ENCODE measurements around the gene IFITM2. TPM values are rescaled to one million over a fixed set of nuclear protein-coding genes. Genes with fewer than 3 reads are reported as not detected.
"Not testable (repeated sequence)": the region's sequence is repeated elsewhere in the genome, so short reads cannot be mapped to it uniquely, and the experiment has no call there.

Gene IFITM2
- total RNA-seq, 1 donor: 38.4 TPM

DNA sequence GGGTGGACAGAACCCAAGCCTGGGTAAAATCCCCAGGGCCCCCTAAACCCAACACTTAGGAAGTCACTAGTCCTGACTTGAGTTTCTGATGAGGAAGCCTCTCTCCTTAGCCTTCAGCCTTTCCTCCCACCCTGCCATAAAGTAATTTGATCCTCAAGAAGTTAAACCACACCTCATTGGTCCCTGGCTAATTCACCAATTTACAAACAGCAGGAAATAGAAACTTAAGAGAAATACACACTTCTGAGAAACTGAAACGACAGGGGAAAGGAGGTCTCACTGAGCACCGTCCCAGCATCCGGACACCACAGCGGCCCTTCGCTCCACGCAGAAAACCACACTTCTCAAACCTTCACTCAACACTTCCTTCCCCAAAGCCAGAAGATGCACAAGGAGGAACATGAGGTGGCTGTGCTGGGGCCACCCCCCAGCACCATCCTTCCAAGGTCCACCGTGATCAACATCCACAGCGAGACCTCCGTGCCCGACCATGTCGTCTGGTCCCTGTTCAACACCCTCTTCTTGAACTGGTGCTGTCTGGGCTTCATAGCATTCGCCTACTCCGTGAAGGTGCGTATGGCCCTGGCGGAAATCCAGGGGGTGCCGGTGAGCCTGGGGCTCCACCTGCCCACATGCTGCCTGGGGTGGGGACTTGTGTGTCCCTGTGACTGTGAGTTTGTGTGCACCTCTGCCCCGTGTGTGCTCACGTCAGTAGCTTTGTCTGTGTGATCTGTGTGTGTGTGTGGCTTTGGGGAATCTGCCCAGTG is 6.4 kb downstream of the IFITM2 start, which contains the start of gene IFITM1:
TSS of gene IFITM1 (plus strand) at position 254 of the 767 bp plus-strand sequence. CDS start at position 385, 131 bp downstream.
- H3K4me3 ChIP-seq (ENCODE audit: low read depth, low read length): peak within 1 kb of the TSS; percentile 79
- TF ChIP-seq, protein P1, sequence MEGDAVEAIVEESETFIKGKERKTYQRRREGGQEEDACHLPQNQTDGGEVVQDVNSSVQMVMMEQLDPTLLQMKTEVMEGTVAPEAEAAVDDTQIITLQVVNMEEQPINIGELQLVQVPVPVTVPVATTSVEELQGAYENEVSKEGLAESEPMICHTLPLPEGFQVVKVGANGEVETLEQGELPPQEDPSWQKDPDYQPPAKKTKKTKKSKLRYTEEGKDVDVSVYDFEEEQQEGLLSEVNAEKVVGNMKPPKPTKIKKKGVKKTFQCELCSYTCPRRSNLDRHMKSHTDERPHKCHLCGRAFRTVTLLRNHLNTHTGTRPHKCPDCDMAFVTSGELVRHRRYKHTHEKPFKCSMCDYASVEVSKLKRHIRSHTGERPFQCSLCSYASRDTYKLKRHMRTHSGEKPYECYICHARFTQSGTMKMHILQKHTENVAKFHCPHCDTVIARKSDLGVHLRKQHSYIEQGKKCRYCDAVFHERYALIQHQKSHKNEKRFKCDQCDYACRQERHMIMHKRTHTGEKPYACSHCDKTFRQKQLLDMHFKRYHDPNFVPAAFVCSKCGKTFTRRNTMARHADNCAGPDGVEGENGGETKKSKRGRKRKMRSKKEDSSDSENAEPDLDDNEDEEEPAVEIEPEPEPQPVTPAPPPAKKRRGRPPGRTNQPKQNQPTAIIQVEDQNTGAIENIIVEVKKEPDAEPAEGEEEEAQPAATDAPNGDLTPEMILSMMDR (IDR thresholded peaks at IDR 0.05; ENCODE audit: insufficient read depth, low read depth, low read length): no peak
- DNase-seq (ENCODE audit: low read depth): peak; percentile 96

DNA sequence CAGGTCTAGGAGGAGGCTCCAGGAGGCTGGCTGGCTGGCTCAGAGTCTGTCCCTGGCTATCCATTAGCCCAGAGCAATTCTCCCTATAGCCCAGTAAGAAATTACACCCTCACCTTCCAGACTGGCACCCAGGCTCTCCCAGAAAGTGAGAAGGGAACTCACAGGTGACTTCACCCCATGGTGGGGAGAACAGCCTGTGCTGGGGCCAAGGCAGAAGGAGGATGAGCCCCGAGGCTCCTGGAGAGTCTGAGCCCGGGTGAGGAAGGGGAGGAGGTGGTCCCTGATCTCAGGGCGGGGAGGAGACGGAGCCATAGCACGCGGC is 6.9 kb downstream of the IFITM2 start:
- H3K4me3 ChIP-seq (ENCODE audit: low read depth, low read length): peak overlapping the region; percentile 79
- DNase-seq (ENCODE audit: low read depth): not testable (repeated sequence)

DNA sequence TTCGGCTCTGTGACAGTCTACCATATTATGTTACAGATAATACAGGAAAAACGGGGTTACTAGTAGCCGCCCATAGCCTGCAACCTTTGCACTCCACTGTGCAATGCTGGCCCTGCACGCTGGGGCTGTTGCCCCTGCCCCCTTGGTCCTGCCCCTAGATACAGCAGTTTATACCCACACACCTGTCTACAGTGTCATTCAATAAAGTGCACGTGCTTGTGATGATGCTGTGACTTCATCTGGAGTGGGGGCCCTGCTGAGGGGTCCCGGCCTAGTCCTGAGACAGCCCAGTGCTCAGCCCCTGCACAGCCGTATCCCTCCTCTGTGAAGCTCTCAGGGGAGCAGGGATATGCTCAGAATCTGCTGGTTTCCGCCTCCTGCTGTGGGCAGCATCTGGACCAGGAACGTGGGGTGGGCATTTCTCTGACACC is 7.5 kb downstream of the IFITM2 start:
- peak overlapping the region; percentile 79 for H3K4me3 ChIP-seq (ENCODE audit: low read depth, low read length)
- TF ChIP-seq, protein P1 (IDR thresholded peaks at IDR 0.05; ENCODE audit: insufficient read depth, low read depth, low read length): no peak
- peak; percentile 12 for DNase-seq (ENCODE audit: low read depth)

DNA sequence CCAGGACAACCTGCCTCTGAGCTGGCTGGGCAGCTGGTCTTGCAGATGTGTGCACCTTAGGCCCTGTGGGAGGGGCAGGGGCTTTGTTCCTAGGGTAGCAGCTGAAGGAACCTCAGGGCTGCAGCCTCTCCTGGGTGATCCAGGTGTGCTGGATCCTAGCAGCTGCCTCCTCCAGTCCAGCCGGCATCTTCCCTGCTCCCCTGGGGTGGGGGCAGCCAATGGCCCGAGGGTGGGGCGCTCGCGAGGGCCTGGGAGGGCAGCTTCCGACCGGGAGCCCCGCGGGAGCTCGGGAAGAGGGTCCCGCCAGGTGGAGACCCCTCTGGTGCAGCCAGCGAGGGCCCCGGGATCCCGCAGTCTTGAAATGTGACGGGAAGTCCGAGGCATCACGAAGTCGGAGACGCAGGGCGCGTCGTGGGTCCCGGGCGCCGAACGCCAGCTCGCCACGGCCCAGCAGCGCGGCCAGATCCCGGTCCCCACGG is 7.9 kb downstream of the IFITM2 start:
- TF ChIP-seq, protein P1 (IDR thresholded peaks at IDR 0.05; ENCODE audit: insufficient read depth, low read depth, low read length): no peak
- DNase-seq (ENCODE audit: low read depth): peak; percentile 5
- H3K4me3 ChIP-seq (ENCODE audit: low read depth, low read length): peak overlapping the region; percentile 79

DNA sequence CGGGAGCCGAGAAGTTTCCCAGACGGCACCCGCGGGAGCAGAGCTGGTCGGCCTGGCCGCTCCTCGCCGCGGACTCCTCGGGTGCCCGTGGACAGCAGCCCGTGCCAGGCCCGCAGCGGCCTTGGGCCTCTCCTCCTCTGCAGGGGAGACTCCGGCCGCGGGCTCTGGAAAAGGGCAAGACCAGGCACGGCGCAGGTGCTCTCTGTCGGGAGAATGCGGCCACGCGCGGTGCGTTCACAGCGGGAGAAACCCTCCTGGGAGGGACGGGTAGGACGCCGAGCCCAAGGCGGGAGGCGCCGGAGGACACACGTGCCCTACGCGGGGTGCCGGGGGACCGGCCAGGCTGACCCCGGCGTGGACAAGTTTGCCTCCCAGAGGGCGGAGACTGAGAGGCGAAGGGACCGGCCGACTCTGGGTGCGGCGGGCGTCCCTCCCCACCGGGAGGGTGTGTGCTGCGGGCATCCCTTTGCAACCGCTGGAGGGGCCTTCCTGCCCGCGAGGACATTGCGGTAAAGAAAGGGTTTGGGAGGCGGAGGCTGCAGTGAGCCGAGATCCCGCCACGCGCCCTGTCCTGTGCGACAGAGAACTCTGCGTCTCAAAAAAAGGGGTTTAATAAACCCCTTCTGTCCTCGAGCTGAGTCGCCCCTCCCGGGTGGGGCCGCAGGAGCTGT is 8.6 kb downstream of the IFITM2 start:
- peak overlapping the region; percentile 79 for H3K4me3 ChIP-seq (ENCODE audit: low read depth, low read length)
- DNase-seq (ENCODE audit: low read depth): peak; percentile 33
- TF ChIP-seq, protein P1 (IDR thresholded peaks at IDR 0.05; ENCODE audit: insufficient read depth, low read depth, low read length): no peak

DNA sequence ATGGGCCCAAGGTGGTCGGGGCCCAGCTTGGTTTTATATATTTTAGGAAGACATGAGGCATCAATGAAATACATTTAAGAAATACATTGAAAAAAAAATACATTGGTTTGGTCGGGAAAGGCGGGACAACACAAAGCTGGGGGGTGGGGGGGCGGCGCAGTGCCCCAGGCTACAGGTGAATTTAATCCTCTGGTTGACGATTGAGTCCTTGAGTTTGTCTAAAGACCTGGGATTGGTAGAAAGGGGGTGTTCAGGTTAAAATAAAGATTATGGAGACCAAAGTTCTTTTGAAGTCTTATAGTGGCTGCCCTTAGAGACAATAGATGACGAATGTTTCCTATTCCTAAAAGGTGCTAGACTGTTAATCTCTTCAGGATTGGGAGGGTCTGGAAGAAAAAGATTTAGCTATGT is 9.3 kb downstream of the IFITM2 start:
- peak overlapping the region; percentile 79 for H3K4me3 ChIP-seq (ENCODE audit: low read depth, low read length)
- DNase-seq (ENCODE audit: low read depth): no peak
- TF ChIP-seq, protein P1 (IDR thresholded peaks at IDR 0.05; ENCODE audit: insufficient read depth, low read depth, low read length): no peak

DNA sequence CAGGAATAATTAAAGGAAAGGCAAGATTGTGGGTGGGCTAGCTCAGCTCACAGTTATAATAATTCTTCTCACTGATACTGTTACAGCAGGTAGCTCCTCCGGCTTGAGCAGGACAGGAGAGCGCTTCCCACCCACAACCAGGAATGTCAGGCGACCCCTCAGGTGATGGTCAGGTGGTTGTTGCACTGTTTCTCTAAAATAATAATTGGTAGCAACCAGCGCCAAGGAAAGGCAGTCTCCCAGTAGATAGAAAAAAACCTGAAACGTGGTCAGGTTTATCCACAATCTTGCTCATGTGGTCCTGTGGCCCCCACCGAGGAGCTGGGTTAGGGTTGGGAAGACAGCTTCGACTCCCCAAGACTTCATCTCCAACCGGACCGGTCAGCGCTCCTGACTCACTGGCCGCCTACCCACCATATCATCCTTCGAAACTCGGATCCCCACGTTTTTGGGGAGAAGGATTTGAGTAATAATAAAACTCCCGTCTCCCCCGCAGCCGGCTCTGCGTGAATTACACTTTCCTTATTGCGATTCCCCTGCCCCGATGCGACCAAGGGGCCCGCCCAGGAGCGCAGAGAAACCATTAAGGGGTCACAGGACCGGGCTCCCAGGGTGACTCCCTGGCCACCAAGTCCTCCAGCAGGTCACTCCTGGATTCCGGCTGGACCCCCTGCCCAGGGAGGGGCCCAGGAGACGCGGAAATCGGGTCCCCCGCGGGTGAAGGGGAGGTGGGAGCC is 10.2 kb downstream of the IFITM2 start:
- peak overlapping the region; percentile 79 for H3K4me3 ChIP-seq (ENCODE audit: low read depth, low read length)
- peak; percentile 17 for DNase-seq (ENCODE audit: low read depth)

DNA sequence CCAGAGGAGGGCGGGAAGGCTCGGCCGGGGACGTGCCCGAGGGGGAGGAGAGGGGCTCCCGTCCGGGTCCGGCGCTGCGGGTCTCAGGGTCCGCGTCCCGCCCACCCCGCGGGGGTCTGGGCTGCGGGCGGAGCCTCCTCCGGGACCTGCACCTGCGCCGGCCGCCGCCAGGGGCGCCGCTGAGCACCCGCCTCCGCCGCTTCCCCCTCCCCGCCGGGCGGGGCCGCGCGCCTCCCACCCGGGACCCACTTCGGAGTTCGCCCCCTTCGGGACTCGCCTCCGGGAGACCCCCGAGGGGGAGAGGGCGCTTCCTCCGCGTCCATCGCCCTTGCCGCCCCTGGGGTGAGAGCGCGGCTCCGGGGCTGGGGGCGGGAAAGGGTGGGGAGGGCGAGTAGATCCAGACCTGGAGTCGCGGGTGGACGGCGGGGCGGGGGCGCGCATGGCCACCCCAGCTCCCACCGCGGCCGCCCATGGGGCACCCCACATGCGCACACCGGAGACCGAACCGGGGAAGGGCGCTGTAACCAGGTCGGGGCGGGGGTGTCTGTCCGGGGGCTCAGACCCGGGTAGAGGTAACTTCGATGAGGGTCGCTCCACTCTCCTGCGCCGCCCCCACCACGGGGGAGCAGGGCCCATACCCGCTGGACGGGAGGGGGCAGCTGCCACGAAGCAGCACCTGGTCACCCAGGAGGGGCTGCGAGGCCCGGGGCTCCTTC is 10.9 kb downstream of the IFITM2 start:
- DNase-seq (ENCODE audit: low read depth): not testable (repeated sequence)
- H3K4me3 ChIP-seq (ENCODE audit: low read depth, low read length): peak overlapping the region; percentile 57

DNA sequence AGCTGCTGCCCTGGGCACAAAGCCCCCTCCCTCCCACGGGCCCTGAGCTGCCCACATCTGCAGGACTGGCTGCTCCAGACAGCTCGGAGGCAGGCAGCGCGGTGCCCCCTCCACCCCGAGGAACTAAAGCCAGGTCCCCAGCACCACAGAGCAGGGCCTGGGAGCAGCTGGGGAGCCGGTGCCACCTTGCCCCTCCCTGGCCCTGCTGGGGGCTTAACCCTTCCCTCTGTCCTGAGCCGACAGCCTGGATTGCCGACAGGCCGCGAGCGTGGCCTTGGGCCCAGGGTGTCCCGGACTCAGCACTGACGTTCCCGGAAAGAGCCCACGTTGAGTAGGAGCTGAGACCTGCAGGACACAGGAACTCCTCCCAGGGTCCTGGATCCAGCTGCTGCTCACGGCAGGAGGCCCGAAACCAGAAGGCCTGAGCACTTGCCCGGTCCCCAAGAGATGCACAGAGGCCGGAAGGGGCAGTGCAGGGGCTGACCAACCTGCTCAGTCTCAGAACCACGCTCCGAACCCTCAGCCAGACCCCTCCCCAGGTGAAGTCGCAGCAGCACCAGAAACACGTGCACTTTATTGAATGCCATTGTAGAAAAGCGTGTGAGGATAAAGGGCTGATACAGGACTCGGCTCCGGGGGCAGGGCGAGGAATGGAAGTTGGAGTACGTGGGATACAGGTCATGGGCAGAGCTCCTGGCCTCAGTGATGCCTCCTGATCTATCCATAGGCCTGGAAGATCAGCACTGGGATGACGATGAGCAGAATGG is 11.7 kb downstream of the IFITM2 start:
- peak overlapping the region; percentile 70 for H3K4me3 ChIP-seq (ENCODE audit: low read depth, low read length)
- peak; percentile 34 for DNase-seq (ENCODE audit: low read depth)

DNA sequence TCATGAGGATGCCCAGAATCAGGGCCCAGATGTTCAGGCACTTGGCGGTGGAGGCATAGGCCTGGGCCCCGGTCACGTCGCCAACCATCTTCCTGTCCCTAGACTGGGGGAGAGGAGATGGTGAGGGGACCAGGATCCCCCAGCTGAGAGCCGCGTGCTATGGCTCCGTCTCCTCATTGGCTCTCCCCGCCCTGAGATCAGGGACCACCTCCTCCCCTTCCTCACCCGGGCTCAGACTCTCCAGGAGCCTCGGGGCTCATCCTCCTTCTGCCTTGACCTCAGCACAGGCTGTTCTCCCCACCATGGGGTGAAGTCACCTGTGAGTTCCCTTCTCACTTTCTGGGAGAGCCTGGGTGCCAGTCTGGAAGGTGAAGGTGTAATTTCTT is 12.3 kb downstream of the IFITM2 start:
- peak; percentile 15 for DNase-seq (ENCODE audit: low read depth)
- H3K4me3 ChIP-seq (ENCODE audit: low read depth, low read length): peak overlapping the region; percentile 70

Measured in fibroblast of villous mesenchyme (primary cell).